HG03097 (cell line): ENCODE results near the gene PGM2L1.
"Not testable (repeated sequence)": the region's sequence is repeated elsewhere in the genome, so short reads cannot be mapped to it uniquely, and the experiment has no call there.

Source experiments
- ATAC-seq: cut with Tn5 transposase; IDR thresholded peaks from one replicate; pipeline ENCODE4 v1.9.1; 2021; ENCODE audit not compliant: unreplicated experiment, low FRiP score

The PGM2L1 gene

GRCh38 chr11:74403607-74404321, 5.5 kb upstream of the PGM2L1 start:
- no peak for ATAC-seq

- ATAC-seq = no peak
Observed at GRCh38 chr11:74400606-74401005, 2.4 kb upstream of the PGM2L1 start.

- ATAC-seq = peak; percentile 12
Observed at GRCh38 chr11:74397501-74398243, 561 bp downstream of the PGM2L1 start.

- no peak for ATAC-seq
Observed at GRCh38 chr11:74392256-74392655, 6.0 kb downstream of the PGM2L1 start.

GRCh38 chr11:74391193-74391592, 7.0 kb downstream of the PGM2L1 start:
- no peak for ATAC-seq

- ATAC-seq = no peak
Observed at GRCh38 chr11:74390697-74391096, 7.5 kb downstream of the PGM2L1 start.

GRCh38 chr11:74388678-74389327, 9.4 kb downstream of the PGM2L1 start:
- ATAC-seq = no peak

- ATAC-seq = no peak
Observed at GRCh38 chr11:74384641-74385040, 13.6 kb downstream of the PGM2L1 start.

GRCh38 chr11:74380746-74381439, 17.3 kb downstream of the PGM2L1 start:
- no peak for ATAC-seq

- no peak for ATAC-seq
Observed at GRCh38 chr11:74377689-74378088, 20.5 kb downstream of the PGM2L1 start.

GRCh38 chr11:74373382-74373781, 24.9 kb downstream of the PGM2L1 start:
- no peak for ATAC-seq

GRCh38 chr11:74371269-74372052, 26.8 kb downstream of the PGM2L1 start:
- no peak for ATAC-seq

GRCh38 chr11:74370123-74370522, 28.1 kb downstream of the PGM2L1 start:
- no peak for ATAC-seq

GRCh38 chr11:74367881-74368280, 30.4 kb downstream of the PGM2L1 start:
- ATAC-seq = no peak

GRCh38 chr11:74366576-74366975, 31.7 kb downstream of the PGM2L1 start:
- no peak for ATAC-seq

GRCh38 chr11:74365805-74366204, 32.4 kb downstream of the PGM2L1 start:
- ATAC-seq = not testable (repeated sequence)

GRCh38 chr11:74357449-74357848, 40.8 kb downstream of the PGM2L1 start:
- no peak for ATAC-seq

GRCh38 chr11:74355626-74356025, 42.6 kb downstream of the PGM2L1 start:
- ATAC-seq = no peak

GRCh38 chr11:74354036-74354435, 44.2 kb downstream of the PGM2L1 start:
- ATAC-seq = no peak

GRCh38 chr11:74347381-74347780, 50.9 kb downstream of the PGM2L1 start:
- ATAC-seq = no peak
